AG09319 (cell line): ENCODE data around the gene CST2.
"Not testable (repeated sequence)": the region's sequence is repeated elsewhere in the genome, so short reads cannot be mapped to it uniquely, and the experiment has no call there.

Experiments
- DNase-seq: peaks from one replicate; pipeline ENCODE4 v3.0.0-alpha.2; 2010; ENCODE audit warnings: low read depth; ENCODE audit errors: extremely low read depth
- TF ChIP-seq, protein P1 (sequence below): IDR thresholded peaks from 2 replicates; pipeline ENCODE4 v1.5.1; 2011; ENCODE audit warnings: low read depth, mild to moderate bottlenecking, inconsistent platforms, low read length, moderate library complexity

Gene CST2

GRCh38 chr20:23832775-23833513 is 6.4 kb upstream of the CST2 start:
- DNase-seq: no peak
- TF ChIP-seq, protein P1, sequence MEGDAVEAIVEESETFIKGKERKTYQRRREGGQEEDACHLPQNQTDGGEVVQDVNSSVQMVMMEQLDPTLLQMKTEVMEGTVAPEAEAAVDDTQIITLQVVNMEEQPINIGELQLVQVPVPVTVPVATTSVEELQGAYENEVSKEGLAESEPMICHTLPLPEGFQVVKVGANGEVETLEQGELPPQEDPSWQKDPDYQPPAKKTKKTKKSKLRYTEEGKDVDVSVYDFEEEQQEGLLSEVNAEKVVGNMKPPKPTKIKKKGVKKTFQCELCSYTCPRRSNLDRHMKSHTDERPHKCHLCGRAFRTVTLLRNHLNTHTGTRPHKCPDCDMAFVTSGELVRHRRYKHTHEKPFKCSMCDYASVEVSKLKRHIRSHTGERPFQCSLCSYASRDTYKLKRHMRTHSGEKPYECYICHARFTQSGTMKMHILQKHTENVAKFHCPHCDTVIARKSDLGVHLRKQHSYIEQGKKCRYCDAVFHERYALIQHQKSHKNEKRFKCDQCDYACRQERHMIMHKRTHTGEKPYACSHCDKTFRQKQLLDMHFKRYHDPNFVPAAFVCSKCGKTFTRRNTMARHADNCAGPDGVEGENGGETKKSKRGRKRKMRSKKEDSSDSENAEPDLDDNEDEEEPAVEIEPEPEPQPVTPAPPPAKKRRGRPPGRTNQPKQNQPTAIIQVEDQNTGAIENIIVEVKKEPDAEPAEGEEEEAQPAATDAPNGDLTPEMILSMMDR: no peak

GRCh38 chr20:23831961-23832360 is 5.4 kb upstream of the CST2 start:
- DNase-seq: peak; percentile 0

DNA sequence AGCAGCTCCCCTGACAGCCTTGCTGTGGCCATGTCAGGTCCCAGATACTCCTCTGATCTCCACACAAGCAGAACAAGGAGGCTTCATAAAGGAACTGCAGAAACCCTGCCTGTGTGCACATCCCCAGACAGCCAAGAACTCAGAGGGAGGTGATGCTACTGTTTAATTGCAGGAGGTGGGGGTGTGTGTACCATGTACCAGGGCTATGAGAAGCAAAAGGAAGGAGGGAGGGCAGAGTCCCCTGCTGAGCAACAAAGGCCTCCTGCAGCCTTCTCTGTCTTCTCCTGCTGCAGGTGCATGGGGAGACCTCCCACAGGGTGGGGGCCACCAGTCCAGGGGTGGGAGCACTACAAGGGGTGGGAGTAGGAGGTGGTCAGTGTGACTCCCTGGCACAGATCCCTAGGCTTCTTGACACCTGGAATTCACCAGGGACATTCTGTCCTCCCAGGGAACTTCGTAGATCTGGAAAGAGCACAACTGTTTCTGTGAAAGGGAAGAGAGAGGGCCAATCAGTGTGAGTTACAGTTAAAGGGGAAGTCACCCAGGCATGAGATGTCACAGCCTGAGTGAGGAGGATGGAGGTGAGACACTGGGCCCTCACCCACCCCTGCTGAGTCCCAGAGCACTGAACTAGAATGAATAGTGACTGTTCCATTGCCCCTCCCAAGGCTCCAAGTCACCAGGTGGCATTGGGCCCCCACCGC is 2.8 kb downstream of the CST2 start:
- DNase-seq: no peak
- TF ChIP-seq, protein P1: no peak

- DNase-seq: no peak
- TF ChIP-seq, protein P1: no peak
These were observed 3.4 kb downstream of the CST2 start for GRCh38 chr20:23823111-23823510.

DNA sequence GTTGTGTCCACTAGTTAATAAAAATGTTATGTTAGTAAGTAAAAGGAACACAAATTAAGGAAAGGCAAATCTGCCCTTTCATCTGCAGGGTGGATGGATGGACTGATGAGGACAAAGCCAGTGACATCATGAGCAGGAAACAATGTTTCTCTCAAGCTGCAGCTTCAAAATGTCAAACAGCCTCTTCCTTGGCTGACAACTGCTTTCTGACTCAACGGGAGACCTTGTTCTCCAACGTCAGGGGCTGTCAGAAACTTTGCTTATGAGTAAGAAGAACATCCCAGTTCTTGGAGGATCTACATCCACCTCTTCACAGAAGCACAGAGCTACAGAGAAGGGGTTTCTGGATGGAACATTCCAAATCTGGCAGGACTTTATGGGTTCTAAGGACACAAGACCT is 6.0 kb downstream of the CST2 start:
- TF ChIP-seq, protein P1: no peak
- no peak for DNase-seq

DNA sequence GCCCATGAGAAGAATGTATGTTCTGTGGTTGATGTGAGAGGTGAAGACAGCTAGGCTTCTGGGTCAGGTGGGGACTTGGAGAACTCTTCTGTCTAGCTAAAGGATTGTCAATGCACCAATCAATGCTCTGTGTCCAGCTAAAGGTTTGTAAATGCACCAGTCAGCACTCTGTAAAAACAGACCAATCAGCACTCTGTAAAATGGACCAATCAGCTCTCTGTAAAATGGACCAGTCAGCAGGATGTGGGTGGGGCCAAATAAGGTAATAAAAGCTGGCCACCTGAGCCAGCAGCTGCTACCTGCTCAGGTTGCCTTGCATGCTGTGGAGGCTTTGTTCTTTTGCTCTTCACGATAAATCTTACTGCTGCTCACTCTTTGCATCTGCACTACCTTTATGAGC is 15.0 kb downstream of the CST2 start:
- DNase-seq: not testable (repeated sequence)

GRCh38 chr20:23810349-23810748 is 16.2 kb downstream of the CST2 start:
- not testable (repeated sequence) for DNase-seq

GRCh38 chr20:23800865-23801264 is 25.7 kb downstream of the CST2 start:
- TF ChIP-seq, protein P1: no peak
- DNase-seq: no peak
